Measurements from ENCODE around the gene ADRA2A. TPM values are rescaled to one million over a fixed set of nuclear protein-coding genes. Genes with fewer than 3 reads are reported as not detected.

ADRA2A gene
- total and polyA plus RNA-seq, 7 experiments from 2014 or later: 0.22 TPM; not detected in 6

DNA sequence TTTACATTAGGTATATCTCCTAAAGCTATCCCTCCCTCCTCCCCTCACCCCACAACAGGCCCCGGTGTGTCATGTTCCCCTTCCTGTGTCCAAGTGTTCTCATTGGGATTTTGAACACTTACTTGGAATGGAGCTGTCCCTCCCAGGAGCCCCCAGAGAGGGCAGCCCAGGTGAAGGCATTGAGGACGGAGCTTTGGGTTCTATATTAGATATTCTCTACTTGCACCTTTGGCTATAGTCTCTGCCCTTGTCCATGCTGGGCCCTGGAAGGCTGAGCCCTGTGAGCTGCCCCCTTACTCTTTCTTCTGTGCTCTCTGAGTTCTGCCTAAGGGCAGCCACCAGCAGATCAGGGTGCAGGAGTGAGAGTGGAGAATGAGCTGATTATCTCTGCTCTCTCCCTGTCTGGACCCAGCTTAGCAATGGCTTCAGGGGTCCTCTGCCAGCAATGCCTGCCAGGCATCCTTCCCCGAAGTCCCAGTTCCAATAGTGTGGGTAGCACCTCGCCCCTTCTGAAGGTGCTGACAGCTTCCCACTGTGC lies 11.2 kb downstream of the ADRA2A start:
- ChIA-PET CTCF (no interaction called here), POLR2A (no interaction called here)
- Mint-ChIP-seq H3K4me3 (no peak overlapping the region), H3K27me3 (peaks cover 5 to 28% (median 18%) of the 10 kb centered on the region in 5 donors), H3K27ac (no peak overlapping the region), H3K4me1 (no peaks in the 10 kb centered on the region), H3K36me3 (no peaks in the 10 kb centered on the region), H3K9me3 (peaks cover 0 to 2% (median 0%) of the 10 kb centered on the region in 11 donors)
- Histone ChIP-seq H3K27me3 (ENCODE audit: control insufficient read depth in 2 of 2, insufficient read depth in 2 of 2, low read length in 2 of 2) (no peaks in the 10 kb centered on the region), H3K9me3 (ENCODE audit: control insufficient read depth in 2 of 3, low read length in 3 of 3) (no peaks in the 10 kb centered on the region), H3K36me3 (ENCODE audit: control insufficient read depth in 2 of 3, insufficient read depth in 3 of 3, low read length in 3 of 3) (no peaks in the 10 kb centered on the region), H3K4me1 (ENCODE audit: control insufficient read depth in 2 of 2, insufficient read depth in 2 of 2, low read length in 2 of 2) (no peaks in the 10 kb centered on the region), H3K27ac (ENCODE audit: low read depth, low read length) (no peak overlapping the region), H3K4me3 (ENCODE audit: low read length) (no peak overlapping the region)
- DNase-seq (no peak), ATAC-seq (no peak)
- intact Hi-C loops (cut with micrococcal nuclease): no loop called here

DNA sequence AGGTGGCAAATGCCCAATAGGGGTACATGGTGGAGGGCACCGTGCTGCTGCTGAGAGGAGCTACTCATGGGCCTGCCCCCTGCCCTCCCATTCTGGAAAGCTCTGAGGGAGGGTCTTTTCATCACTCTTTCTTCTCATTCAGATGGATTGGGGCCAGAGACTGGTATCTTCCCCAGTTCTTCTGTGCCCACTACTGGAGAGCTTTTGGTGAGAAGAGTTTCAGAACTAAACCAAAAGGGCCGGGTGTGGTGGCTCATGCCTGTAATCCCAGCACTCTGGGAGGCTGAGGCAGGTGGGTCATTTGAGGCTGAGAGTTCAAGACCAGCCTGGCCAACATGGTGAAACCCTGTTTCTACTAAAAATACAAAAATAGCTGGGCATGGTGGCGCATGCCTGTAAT lies 12.5 kb downstream of the ADRA2A start:
- Mint-ChIP-seq H3K9me3 (peaks cover 0 to 2% (median 0%) of the 10 kb centered on the region in 11 donors), H3K4me3 (no peak overlapping the region), H3K27ac (no peak overlapping the region), H3K27me3 (peaks cover 4 to 29% (median 18%) of the 10 kb centered on the region in 5 donors), H3K4me1 (no peaks in the 10 kb centered on the region), H3K36me3 (no peaks in the 10 kb centered on the region)
- ATAC-seq: no peak
- Histone ChIP-seq H3K27me3 (ENCODE audit: control insufficient read depth in 2 of 2, insufficient read depth in 2 of 2, low read length in 2 of 2) (no peaks in the 10 kb centered on the region), H3K36me3 (ENCODE audit: control insufficient read depth in 2 of 3, insufficient read depth in 3 of 3, low read length in 3 of 3) (no peaks in the 10 kb centered on the region), H3K27ac (ENCODE audit: low read depth, low read length) (no peak overlapping the region), H3K4me1 (ENCODE audit: control insufficient read depth in 2 of 2, insufficient read depth in 2 of 2, low read length in 2 of 2) (no peaks in the 10 kb centered on the region), H3K4me3 (ENCODE audit: low read length) (no peak overlapping the region), H3K9me3 (ENCODE audit: control insufficient read depth in 2 of 3, low read length in 3 of 3) (no peaks in the 10 kb centered on the region)
- POLR2A ChIA-PET: no interaction called here
- CTCF ChIA-PET: no interaction called here
- intact Hi-C loops (cut with micrococcal nuclease): no loop called here
- no peak for DNase-seq

DNA sequence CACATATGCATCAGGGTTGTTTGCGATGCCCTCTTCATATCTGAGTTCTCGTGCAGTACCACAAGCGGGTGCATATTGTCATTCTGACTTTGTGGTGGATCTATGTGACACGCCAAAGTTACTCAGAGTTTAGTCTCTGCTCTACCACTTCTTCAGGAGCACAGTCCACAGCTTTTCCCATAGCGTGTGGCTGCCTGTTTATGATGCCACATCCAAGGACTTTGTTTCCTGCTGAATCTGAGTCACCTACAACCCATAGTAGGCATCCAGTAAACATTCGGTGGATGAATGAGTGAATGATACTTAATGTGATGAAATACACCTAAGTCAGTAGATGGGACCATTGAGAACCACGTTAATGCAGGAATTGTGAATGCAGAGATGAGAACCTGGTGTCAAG lies 15.0 kb downstream of the ADRA2A start:
- Mint-ChIP-seq H3K27ac (no peak overlapping the region), H3K4me1 (no peaks in the 10 kb centered on the region), H3K4me3 (no peak overlapping the region), H3K36me3 (no peaks in the 10 kb centered on the region), H3K27me3 (peaks cover 0 to 22% (median 21%) of the 10 kb centered on the region in 5 donors), H3K9me3 (peaks cover 0 to 2% (median 0%) of the 10 kb centered on the region in 11 donors)
- ATAC-seq (no peak), DNase-seq (no peak)
- Histone ChIP-seq H3K4me1 (ENCODE audit: control insufficient read depth in 2 of 2, insufficient read depth in 2 of 2, low read length in 2 of 2) (no peaks in the 10 kb centered on the region), H3K9me3 (ENCODE audit: control insufficient read depth in 2 of 3, low read length in 3 of 3) (no peaks in the 10 kb centered on the region), H3K36me3 (ENCODE audit: control insufficient read depth in 2 of 3, insufficient read depth in 3 of 3, low read length in 3 of 3) (no peaks in the 10 kb centered on the region), H3K4me3 (ENCODE audit: low read length) (no peak overlapping the region), H3K27me3 (ENCODE audit: control insufficient read depth in 2 of 2, insufficient read depth in 2 of 2, low read length in 2 of 2) (no peaks in the 10 kb centered on the region), H3K27ac (ENCODE audit: low read depth, low read length) (no peak overlapping the region)
- ChIA-PET CTCF (no interaction called here), POLR2A (no interaction called here)
- intact Hi-C loops (cut with micrococcal nuclease): no loop called here

DNA sequence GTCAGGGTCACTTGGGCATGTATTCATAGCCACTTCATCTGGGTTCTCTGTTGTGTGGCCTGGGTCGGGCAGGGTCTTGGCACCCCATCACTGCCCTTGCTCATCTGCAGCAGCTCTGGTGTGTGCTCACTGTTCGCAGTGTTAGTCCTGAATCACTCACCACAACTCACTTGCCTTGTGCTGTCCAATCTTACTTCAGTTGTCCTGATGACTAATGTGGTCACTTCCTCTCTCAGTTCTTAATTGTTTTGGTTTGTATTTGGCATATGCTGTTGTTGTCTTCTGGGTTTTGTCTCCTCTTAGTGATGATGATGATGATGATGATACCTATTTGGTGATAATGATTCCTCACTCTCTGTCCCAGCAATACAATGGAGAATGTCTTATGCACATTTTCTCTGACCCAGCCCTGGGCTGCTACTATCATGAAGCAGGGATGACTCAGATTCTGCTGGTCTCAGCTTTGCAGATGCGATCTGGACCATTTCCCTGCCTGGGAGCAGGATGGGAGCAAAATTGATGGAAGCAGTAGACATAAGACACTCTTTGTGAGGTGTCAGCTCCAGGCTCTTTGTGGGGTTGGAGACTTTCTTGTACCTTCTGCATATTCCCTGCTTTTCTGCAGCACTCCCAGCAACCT lies 17.0 kb downstream of the ADRA2A start:
- no peak overlapping the region for H3K27ac Mint-ChIP-seq
- H3K4me1 Mint-ChIP-seq: no peaks in the 10 kb centered on the region
- H3K27me3 Mint-ChIP-seq: peaks cover 0 to 23% (median 21%) of the 10 kb centered on the region in 5 donors
- no peak for DNase-seq
- H3K36me3 Mint-ChIP-seq: no peaks in the 10 kb centered on the region
- no peaks in the 10 kb centered on the region for H3K9me3 Mint-ChIP-seq
- Histone ChIP-seq H3K9me3 (ENCODE audit: control insufficient read depth in 2 of 3, low read length in 3 of 3) (no peaks in the 10 kb centered on the region), H3K4me1 (ENCODE audit: control insufficient read depth in 2 of 2, insufficient read depth in 2 of 2, low read length in 2 of 2) (no peaks in the 10 kb centered on the region), H3K4me3 (ENCODE audit: low read length) (no peak overlapping the region), H3K36me3 (ENCODE audit: control insufficient read depth in 2 of 3, insufficient read depth in 3 of 3, low read length in 3 of 3) (no peaks in the 10 kb centered on the region), H3K27ac (ENCODE audit: low read depth, low read length) (no peak overlapping the region), H3K27me3 (ENCODE audit: control insufficient read depth in 2 of 2, insufficient read depth in 2 of 2, low read length in 2 of 2) (no peaks in the 10 kb centered on the region)
- peak; percentile 45 for ATAC-seq
- intact Hi-C loops (cut with micrococcal nuclease): no loop called here
- ChIA-PET POLR2A (no interaction called here), CTCF (no interaction called here)
- H3K4me3 Mint-ChIP-seq: no peak overlapping the region

DNA sequence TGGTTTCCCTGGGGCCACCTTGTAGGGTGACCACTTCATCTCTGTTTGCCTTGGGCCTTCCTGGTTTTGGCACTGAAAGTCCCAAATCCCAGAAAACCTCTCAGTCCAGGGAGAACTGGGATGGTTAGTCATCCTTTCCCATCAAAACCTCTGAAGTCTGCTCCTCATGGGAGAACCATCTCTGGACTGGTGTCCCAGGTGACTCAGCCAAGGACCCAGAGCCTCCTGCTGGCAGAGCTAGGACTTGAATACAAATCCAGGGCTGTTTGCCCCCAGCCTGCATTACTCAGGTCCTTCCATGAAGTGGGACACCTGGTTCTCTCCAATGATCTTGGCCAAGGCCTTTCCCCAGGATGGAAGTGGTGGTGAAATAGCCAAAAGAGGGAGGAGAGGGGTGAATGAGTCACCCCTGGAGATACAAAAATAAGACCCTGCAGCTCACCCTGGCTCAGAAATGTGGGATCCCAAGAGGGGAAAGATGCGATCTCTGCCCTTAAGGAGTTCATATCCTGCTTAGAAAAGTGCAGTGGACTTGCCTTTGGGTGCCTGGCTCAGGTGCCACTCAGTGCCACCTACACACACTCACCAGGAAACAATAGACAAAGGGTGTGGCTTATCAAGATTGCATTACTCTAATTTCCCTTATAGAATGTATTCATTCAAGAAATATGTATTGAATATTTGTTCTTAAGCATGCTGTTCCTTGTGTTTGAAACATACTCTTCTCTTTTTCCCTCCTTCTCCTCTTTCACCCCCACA lies 22.0 kb downstream of the ADRA2A start:
- no peak overlapping the region for H3K4me3 Mint-ChIP-seq

DNA sequence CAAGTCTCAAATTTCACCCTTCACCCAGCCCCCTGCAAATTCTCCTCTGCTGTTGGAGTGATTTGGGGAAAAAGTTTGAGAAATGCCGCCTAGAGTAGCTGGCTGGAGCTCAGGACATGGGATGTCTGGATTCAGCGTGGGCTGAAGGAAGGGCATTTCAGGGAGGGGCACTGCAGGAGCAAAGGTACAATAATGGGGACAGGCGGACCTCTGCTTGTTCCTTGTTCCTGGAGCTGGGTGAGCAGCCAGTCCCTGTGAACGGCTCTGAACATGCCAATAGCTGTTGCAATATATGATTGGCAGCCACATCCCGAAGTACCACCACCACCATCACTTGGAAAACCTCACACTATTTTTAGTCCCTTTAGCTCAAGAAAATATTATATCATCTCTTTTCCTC lies 23.4 kb downstream of the ADRA2A start:
- POLR2A ChIA-PET: interaction anchor here (0.5 kb wide), 1 partner anchor 534 kb away, joined by 3 read pairs; no protein-coding TSS in a partner anchor
- Mint-ChIP-seq H3K27ac (no peak overlapping the region), H3K36me3 (no peaks in the 10 kb centered on the region), H3K9me3 (no peaks in the 10 kb centered on the region), H3K4me1 (no peaks in the 10 kb centered on the region), H3K4me3 (no peak overlapping the region), H3K27me3 (peaks cover under 1 to 25% (median 8%) of the 10 kb centered on the region in 5 donors)
- no peak overlapping the region for H3K27ac ChIP-seq (ENCODE audit: low read depth, low read length)
- H3K4me3 ChIP-seq (ENCODE audit: low read length): no peak overlapping the region
- H3K36me3 ChIP-seq (ENCODE audit: control insufficient read depth in 2 of 3, insufficient read depth in 3 of 3, low read length in 3 of 3): no peaks in the 10 kb centered on the region
- ATAC-seq (no peak), DNase-seq (no peak)
- no peaks in the 10 kb centered on the region for H3K27me3 ChIP-seq (ENCODE audit: control insufficient read depth in 2 of 2, insufficient read depth in 2 of 2, low read length in 2 of 2)
- CTCF ChIA-PET: no interaction called here
- H3K4me1 ChIP-seq (ENCODE audit: control insufficient read depth in 2 of 2, insufficient read depth in 2 of 2, low read length in 2 of 2): no peaks in the 10 kb centered on the region
- H3K9me3 ChIP-seq (ENCODE audit: control insufficient read depth in 2 of 3, low read length in 3 of 3): no peaks in the 10 kb centered on the region
- intact Hi-C loops (cut with micrococcal nuclease): no loop called here

More for the DNA sequence above, 22.0 kb downstream of the ADRA2A start:
- no peaks in the 10 kb centered on the region for H3K9me3 ChIP-seq (ENCODE audit: control insufficient read depth in 2 of 3, low read length in 3 of 3)
- no peak overlapping the region for H3K4me3 ChIP-seq (ENCODE audit: low read length)
- DNase-seq: no peak
- H3K4me1 ChIP-seq (ENCODE audit: control insufficient read depth in 2 of 2, insufficient read depth in 2 of 2, low read length in 2 of 2): no peaks in the 10 kb centered on the region
- ChIA-PET POLR2A (no interaction called here), CTCF (interaction anchor here (0.7 kb wide), 1 partner anchor 422 kb away, joined by 3 read pairs; no protein-coding TSS in a partner anchor)
- Mint-ChIP-seq H3K27ac (no peak overlapping the region), H3K27me3 (peaks cover 0 to 33% (median 10%) of the 10 kb centered on the region in 5 donors), H3K36me3 (no peaks in the 10 kb centered on the region), H3K4me1 (no peaks in the 10 kb centered on the region), H3K9me3 (no peaks in the 10 kb centered on the region)
- no peak for ATAC-seq
- H3K36me3 ChIP-seq (ENCODE audit: control insufficient read depth in 2 of 3, insufficient read depth in 3 of 3, low read length in 3 of 3): no peaks in the 10 kb centered on the region
- H3K27ac ChIP-seq (ENCODE audit: low read depth, low read length): no peak overlapping the region
- intact Hi-C loops (cut with micrococcal nuclease): loop anchor here in 1 of 2 donors (1.0 kb wide), 1 partner anchor 489 kb away; no protein-coding TSS in a partner anchor
- H3K27me3 ChIP-seq (ENCODE audit: control insufficient read depth in 2 of 2, insufficient read depth in 2 of 2, low read length in 2 of 2): no peaks in the 10 kb centered on the region
